OCI-LY1 (cell line): ENCODE data around the gene C15orf61.

ENCODE experiments used
- H2AFZ ChIP-seq: fragments of 200-600 bp; sonication (generic), shearing (Covaris generic); 2 replicates; pipeline ENCODE4 v1.6.0; 2014; ENCODE audit warnings: antibody characterized with exemption, mild to moderate bottlenecking, low read length
- H3F3A ChIP-seq: fragments of 200-600 bp; sonication (generic), shearing (Covaris generic); 2 replicates; pipeline ENCODE4 v1.6.0; 2014; ENCODE audit warnings: mild to moderate bottlenecking, antibody characterized with exemption, low read length, moderate library complexity; ENCODE audit not compliant: insufficient read depth
- H3K27ac ChIP-seq: fragments of 200-600 bp; sonication (generic); 2 replicates; pipeline ENCODE4 v1.5.1; 2014; ENCODE audit warnings: low read length, mixed run types, mild to moderate bottlenecking, low read depth; ENCODE audit not compliant: poor library complexity, severe bottlenecking
- H3K27me3 ChIP-seq: fragments of 200-600 bp; sonication (generic); 2 replicates; pipeline ENCODE4 v1.6.0; 2014; ENCODE audit warnings: antibody characterized with exemption, mild to moderate bottlenecking, low read length, moderate library complexity; ENCODE audit not compliant: insufficient read depth
- H3K36me3 ChIP-seq: fragments of 200-600 bp; sonication (generic); 2 replicates; pipeline ENCODE4 v1.6.1; 2014; ENCODE audit warnings: mild to moderate bottlenecking, antibody characterized with exemption, low read length, moderate library complexity, mixed read lengths; ENCODE audit not compliant: insufficient read depth
- H3K4me1 ChIP-seq: fragments of 200-600 bp; sonication (generic); 2 replicates; pipeline ENCODE4 v1.5.1; 2014; ENCODE audit warnings: mild to moderate bottlenecking, low read length, moderate library complexity; ENCODE audit not compliant: insufficient read depth, severe bottlenecking
- H3K4me2 ChIP-seq: fragments of 200-600 bp; sonication (generic), shearing (Covaris generic); 2 replicates; pipeline ENCODE4 v1.6.1; 2014; ENCODE audit warnings: low read length
- H3K4me3 ChIP-seq: fragments of 200-600 bp; sonication (generic); 2 replicates; pipeline ENCODE4 v1.5.1; 2014; ENCODE audit warnings: low read length, low read depth, mild to moderate bottlenecking, mixed read lengths; ENCODE audit not compliant: poor library complexity, severe bottlenecking
- H3K79me2 ChIP-seq: fragments of 200-600 bp; shearing (Covaris generic); 2 replicates; pipeline ENCODE4 v1.6.1; 2016; ENCODE audit warnings: mixed run types, low read length, mixed read lengths; ENCODE audit not compliant: insufficient read depth
- H3K9ac ChIP-seq: fragments of 200-600 bp; sonication (generic), shearing (Covaris generic); 2 replicates; pipeline ENCODE4 v1.6.1; 2014; ENCODE audit warnings: mild to moderate bottlenecking, low read length, mixed read lengths
- H3K9me2 ChIP-seq: fragments of 200-600 bp; sonication (generic), shearing (Covaris generic); 2 replicates; pipeline ENCODE4 v1.6.1; 2014; ENCODE audit warnings: low read depth, mild to moderate bottlenecking, low read length, mixed read lengths
- H3K9me3 ChIP-seq: fragments of 200-600 bp; shearing (Covaris generic); 2 replicates; pipeline ENCODE4 v1.6.1; 2014; ENCODE audit warnings: low read length, mixed read lengths
- H4K20me1 ChIP-seq: fragments of 200-600 bp; sonication (generic), shearing (Covaris generic); 2 replicates; pipeline ENCODE4 v1.6.0; 2016; ENCODE audit warnings: mild to moderate bottlenecking, low read length; ENCODE audit not compliant: insufficient read depth
- EZH2 ChIP-seq: fragments of 200-600 bp; sonication (generic), shearing (Covaris generic); IDR thresholded peaks from 2 replicates; pipeline ENCODE4 v1.8.0; 2017; ENCODE audit warnings: borderline replicate concordance, mixed run types, mild to moderate bottlenecking, antibody characterized with exemption, low read length, moderate library complexity, mixed read lengths
- TF ChIP-seq, protein P1 (sequence below): fragments of 200-600 bp; sonication (generic), shearing (Covaris generic); IDR thresholded peaks from 2 replicates; pipeline ENCODE4 v1.5.1; 2017; ENCODE audit warnings: mild to moderate bottlenecking, antibody characterized with exemption, low read length, moderate library complexity, mixed read lengths

The C15orf61 gene

DNA sequence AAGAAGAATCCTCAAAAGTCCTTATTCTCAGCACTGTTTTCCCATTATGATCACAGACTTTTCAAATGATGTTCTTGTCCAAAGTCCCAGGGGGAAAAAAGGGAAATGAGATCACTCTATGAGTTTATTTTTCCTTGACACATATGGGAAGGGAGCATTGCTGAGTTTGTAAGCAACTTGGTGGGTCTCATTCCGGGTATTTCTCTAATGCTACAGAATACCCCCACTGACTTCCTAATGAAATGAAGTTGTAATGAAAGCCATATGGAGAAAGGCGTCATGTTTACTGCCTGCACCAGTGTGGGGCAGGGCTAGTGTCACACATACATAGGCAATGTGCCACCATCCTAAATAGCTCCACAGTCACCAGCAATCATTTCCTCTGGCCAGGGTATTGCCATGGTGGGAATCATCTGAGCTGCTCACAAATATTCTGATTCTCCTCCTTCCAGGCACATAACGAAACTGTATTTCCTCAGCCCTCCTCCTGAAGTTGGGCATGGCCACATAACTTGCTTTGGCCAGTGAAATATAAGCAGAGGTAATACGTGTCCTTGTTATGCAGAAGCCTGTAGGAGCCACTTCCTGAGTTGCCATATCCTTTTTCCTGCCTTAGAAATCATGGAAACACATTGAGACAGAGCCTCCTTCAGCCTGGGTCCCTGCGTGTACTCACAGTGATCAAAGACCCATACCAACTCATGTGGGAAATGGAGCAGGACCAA, 41.0 kb upstream of the C15orf61 start:
- no peaks in the 10 kb centered on the region for H4K20me1 ChIP-seq
- no peaks in the 10 kb centered on the region for H3K9me3 ChIP-seq
- no peaks in the 10 kb centered on the region for H3K4me1 ChIP-seq
- no peak for TF ChIP-seq EZH2
- TF ChIP-seq, protein P1, sequence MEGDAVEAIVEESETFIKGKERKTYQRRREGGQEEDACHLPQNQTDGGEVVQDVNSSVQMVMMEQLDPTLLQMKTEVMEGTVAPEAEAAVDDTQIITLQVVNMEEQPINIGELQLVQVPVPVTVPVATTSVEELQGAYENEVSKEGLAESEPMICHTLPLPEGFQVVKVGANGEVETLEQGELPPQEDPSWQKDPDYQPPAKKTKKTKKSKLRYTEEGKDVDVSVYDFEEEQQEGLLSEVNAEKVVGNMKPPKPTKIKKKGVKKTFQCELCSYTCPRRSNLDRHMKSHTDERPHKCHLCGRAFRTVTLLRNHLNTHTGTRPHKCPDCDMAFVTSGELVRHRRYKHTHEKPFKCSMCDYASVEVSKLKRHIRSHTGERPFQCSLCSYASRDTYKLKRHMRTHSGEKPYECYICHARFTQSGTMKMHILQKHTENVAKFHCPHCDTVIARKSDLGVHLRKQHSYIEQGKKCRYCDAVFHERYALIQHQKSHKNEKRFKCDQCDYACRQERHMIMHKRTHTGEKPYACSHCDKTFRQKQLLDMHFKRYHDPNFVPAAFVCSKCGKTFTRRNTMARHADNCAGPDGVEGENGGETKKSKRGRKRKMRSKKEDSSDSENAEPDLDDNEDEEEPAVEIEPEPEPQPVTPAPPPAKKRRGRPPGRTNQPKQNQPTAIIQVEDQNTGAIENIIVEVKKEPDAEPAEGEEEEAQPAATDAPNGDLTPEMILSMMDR: no peak
- H3K79me2 ChIP-seq: no peaks in the 10 kb centered on the region
- H3K27ac ChIP-seq: no peak overlapping the region
- no peak overlapping the region for H3K4me3 ChIP-seq
- no peaks in the 10 kb centered on the region for H3K9me2 ChIP-seq
- no peak overlapping the region for H2AFZ ChIP-seq
- H3F3A ChIP-seq: no peaks in the 10 kb centered on the region
- no peaks in the 10 kb centered on the region for H3K36me3 ChIP-seq
- no peak overlapping the region for H3K4me2 ChIP-seq
- H3K9ac ChIP-seq: no peak overlapping the region
- H3K27me3 ChIP-seq: no peaks in the 10 kb centered on the region

DNA sequence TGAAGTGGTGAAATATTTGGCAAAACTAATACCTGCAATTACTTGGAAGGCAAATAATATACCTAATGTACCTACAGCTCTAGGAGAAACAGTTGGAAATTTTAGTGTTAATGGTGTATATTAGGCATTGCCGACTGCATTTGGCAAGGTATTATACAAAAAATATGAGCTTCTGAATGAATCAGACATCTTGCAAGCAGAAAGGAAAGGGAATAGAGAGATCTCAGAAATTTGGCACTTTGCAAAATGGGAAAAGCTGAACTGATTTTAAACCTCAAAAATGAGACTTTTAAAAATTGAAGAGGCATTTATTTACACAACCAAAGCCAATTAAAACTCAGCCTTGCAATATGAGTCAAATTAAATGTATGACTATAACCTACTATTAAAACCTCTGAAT, 40.2 kb upstream of the C15orf61 start:
- Histone ChIP-seq H3K9ac (no peak overlapping the region), H4K20me1 (no peaks in the 10 kb centered on the region), H3K27ac (no peak overlapping the region), H3K36me3 (no peaks in the 10 kb centered on the region), H3K4me3 (no peak overlapping the region), H3K9me3 (no peaks in the 10 kb centered on the region), H3K79me2 (no peaks in the 10 kb centered on the region), H2AFZ (no peak overlapping the region), H3K4me1 (no peaks in the 10 kb centered on the region), H3F3A (no peaks in the 10 kb centered on the region), H3K9me2 (no peaks in the 10 kb centered on the region), H3K4me2 (no peak overlapping the region), H3K27me3 (no peaks in the 10 kb centered on the region)
- TF ChIP-seq EZH2: no peak
- TF ChIP-seq, protein P1: no peak

DNA sequence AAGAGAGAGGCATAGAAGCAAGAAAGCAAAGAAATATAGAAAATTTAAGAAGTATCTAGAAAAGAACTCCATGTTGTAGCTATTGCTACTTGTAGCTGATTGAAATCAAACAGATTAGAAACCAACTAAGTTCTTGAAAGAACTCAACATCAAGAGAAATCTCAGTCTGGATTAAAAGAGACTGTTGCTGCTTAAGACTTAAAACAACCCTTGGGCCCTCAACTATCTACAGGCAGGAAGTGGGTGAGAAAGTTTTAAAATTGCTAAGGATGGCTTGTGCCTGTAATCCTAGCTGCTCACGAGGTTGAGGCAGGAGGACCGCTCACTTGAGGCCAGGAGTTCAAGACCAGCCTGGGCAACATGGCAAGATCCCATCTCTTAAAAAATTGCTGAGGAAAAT, 39.3 kb upstream of the C15orf61 start:
- H3K9me3 ChIP-seq: no peaks in the 10 kb centered on the region
- no peaks in the 10 kb centered on the region for H4K20me1 ChIP-seq
- H3K4me2 ChIP-seq: no peak overlapping the region
- H3F3A ChIP-seq: no peaks in the 10 kb centered on the region
- TF ChIP-seq, protein P1: no peak
- no peak for TF ChIP-seq EZH2
- no peaks in the 10 kb centered on the region for H3K4me1 ChIP-seq
- H3K9me2 ChIP-seq: no peaks in the 10 kb centered on the region
- no peak overlapping the region for H2AFZ ChIP-seq
- H3K27ac ChIP-seq: no peak overlapping the region
- no peak overlapping the region for H3K9ac ChIP-seq
- no peaks in the 10 kb centered on the region for H3K36me3 ChIP-seq
- H3K79me2 ChIP-seq: no peaks in the 10 kb centered on the region
- H3K4me3 ChIP-seq: no peak overlapping the region
- H3K27me3 ChIP-seq: no peaks in the 10 kb centered on the region
